ENCODE results near the gene PCDHGA12.
"Not testable (repeated sequence)": the region's sequence is repeated elsewhere in the genome, so short reads cannot be mapped to it uniquely, and the experiment has no call there.

Gene PCDHGA12

DNA sequence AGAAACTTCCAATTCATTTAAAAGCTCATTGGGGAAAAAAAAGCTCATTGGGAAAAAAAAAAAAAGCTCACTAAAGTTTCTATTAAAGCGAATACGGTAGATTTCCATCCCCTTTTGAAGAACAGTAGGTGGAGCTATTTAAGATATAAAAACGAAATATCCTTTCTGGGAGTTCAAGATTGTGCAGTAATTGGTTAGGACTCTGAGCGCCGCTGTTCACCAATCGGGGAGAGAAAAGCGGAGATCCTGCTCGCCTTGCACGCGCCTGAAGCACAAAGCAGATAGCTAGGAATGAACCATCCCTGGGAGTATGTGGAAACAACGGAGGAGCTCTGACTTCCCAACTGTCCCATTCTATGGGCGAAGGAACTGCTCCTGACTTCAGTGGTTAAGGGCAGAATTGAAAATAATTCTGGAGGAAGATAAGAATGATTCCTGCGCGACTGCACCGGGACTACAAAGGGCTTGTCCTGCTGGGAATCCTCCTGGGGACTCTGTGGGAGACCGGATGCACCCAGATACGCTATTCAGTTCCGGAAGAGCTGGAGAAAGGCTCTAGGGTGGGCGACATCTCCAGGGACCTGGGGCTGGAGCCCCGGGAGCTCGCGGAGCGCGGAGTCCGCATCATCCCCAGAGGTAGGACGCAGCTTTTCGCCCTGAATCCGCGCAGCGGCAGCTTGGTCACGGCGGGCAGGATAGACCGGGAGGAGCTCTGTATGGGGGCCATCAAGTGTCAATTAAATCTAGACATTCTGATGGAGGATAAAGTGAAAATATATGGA, at the start of gene PCDHGA12:
TSS of gene PCDHGA12 (plus strand) at position 176 of the 782 bp plus-strand sequence. CDS start at position 429, 253 bp downstream.
- DNase-seq: no peak

DNA sequence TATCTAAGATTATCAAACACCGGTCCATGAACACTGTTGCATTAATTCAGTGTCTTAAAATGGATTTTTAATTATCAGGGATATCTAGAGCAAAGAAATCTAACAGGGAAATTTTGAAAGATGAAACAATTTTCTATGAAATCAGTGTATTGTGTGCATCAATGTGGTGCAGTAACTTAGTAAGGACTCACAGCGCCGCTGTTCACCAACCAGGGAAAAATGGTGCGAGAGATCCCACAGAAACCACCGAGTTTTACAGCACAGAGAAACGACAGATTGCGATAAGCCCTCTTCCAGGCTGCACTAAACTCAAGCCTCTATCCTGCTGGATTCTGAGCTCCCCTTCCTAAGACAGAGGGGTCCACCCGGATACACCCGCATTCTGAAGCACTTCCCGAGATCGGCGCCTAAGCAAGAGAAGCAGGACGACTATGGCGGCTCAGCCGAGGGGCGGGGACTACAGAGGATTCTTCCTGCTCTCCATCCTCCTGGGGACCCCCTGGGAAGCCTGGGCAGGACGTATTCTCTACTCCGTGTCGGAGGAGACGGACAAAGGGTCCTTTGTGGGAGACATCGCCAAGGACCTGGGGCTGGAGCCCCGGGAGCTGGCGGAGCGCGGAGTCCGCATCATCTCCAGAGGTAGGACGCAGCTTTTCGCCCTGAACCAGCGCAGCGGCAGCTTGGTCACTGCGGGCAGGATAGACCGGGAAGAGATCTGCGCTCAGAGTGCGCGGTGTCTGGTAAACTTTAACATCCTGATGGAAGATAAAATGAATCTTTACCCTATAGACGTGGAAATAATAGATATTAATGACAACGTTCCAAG, 47.6 kb upstream of the PCDHGA12 start, which contains the start of gene PCDHGA7:
TSS of gene PCDHGA7 (plus strand) at position 274 of the 826 bp plus-strand sequence. CDS start at position 432, 158 bp downstream.
- peak; percentile 32 for DNase-seq

DNA sequence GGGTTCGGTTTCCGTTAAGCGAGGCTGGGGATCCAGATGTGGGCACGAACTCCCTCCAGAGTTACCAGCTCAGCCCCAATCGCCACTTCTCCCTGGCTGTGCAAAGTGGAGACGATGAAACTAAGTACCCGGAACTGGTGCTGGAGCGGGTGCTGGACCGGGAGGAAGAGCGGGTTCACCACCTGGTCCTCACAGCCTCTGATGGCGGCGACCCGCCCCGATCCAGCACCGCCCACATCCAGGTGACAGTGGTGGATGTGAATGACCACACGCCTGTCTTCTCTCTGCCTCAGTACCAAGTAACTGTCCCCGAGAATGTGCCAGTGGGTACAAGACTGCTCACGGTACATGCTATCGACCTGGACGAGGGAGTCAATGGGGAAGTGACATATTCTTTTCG, 47.0 kb upstream of the PCDHGA12 start:
- DNase-seq: peak; percentile 35

DNA sequence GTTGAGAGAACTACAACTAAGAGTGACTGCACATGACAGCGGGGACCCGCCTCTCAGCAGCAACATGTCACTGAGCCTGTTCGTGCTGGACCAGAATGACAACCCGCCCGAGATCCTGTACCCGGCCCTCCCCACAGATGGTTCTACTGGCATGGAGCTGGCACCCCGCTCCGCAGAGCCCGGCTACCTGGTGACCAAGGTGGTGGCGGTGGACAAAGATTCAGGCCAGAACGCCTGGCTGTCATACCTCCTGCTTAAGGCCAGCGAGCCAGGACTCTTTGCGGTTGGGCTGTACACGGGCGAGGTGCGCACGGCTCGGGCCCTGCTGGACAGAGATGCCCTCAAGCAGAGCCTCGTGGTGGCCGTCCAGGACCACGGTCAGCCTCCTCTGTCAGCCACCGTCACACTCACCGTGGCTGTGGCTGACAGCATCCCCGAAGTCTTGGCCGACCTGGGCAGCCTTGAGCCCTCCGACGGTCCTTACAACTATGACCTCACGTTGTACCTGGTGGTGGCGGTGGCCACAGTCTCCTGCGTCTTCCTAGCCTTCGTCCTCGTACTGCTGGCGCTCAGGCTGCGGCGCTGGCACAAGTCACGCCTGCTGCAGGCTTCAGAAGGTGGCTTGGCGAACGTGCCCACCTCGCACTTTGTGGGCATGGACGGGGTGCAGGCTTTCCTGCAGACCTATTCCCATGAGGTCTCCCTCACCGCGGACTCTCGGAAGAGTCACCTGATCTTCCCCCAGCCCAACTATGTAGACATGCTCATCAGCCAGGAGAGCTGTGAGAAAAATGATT, 45.6 kb upstream of the PCDHGA12 start:
- no peak for DNase-seq

DNA sequence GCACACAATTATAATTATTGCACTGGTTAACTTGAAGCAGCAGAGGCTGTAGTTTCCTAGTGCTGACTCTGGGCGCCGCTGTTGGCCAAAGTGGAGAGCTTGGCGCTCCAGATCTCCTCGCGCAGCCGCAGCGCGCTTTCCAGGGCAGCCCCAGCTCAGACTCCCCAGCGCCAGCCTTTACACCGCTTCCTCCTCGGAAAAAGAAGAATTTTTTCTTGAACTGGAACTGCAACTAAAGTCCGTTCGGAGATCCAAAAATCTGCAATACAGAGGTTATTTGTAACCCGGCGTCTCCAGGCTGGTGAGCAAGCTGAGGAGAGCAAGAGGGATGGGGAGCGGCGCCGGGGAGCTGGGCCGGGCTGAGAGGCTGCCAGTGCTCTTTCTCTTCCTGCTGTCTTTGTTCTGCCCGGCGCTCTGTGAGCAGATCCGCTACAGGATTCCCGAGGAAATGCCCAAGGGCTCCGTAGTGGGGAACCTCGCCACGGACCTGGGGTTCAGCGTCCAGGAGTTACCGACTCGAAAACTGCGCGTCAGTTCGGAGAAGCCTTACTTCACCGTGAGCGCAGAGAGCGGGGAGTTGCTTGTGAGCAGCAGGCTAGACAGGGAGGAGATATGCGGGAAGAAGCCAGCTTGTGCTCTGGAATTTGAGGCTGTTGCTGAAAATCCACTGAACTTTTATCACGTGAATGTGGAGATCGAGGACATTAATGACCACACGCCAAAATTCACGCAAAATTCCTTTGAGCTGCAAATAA, 42.6 kb upstream of the PCDHGA12 start, which contains the start of gene PCDHGB4:
TSS of gene PCDHGB4 (plus strand) at position 142 of the 755 bp plus-strand sequence. CDS start at position 329, 187 bp downstream.
- not testable (repeated sequence) for DNase-seq

DNA sequence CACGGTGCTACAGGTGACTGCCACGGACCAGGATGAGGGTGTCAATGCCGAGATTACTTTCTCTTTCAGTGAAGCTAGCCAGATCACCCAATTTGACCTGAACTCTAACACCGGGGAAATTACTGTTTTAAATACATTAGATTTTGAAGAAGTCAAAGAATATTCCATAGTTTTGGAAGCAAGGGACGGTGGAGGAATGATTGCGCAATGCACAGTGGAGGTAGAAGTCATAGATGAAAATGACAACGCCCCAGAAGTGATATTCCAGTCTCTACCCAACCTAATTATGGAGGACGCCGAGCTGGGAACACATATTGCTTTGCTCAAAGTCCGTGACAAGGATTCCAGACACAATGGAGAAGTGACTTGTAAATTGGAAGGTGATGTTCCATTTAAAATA, 41.6 kb upstream of the PCDHGA12 start:
- no peak for DNase-seq

DNA sequence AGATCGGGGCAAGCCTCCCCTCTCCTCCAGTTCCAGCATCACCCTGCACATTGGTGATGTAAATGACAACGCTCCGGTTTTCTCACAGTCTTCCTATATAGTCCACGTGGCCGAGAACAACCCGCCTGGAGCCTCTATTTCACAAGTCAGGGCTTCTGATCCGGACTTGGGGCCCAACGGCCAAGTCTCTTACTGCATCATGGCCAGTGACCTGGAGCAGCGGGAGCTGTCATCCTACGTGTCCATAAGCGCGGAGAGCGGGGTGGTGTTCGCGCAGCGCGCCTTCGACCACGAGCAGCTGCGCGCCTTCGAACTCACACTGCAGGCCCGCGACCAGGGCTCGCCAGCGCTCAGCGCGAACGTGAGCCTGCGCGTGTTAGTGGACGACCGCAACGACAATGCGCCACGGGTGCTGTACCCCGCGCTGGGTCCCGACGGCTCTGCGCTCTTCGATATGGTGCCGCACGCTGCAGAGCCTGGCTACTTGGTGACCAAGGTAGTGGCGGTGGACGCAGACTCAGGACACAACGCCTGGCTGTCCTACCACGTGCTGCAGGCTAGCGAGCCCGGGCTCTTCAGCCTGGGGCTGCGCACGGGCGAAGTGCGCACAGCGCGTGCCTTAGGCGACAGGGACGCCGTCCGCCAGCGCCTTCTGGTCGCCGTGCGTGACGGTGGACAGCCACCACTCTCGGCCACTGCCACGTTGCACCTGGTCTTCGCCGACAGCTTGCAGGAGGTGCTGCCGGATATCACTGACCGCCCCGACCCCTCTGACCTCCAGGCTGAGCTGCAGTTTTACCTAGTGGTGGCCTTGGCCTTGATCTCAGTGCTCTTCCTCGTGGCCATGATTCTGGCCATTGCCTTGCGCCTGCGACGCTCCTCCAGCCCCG, 40.9 kb upstream of the PCDHGA12 start:
- no peak for DNase-seq

DNA sequence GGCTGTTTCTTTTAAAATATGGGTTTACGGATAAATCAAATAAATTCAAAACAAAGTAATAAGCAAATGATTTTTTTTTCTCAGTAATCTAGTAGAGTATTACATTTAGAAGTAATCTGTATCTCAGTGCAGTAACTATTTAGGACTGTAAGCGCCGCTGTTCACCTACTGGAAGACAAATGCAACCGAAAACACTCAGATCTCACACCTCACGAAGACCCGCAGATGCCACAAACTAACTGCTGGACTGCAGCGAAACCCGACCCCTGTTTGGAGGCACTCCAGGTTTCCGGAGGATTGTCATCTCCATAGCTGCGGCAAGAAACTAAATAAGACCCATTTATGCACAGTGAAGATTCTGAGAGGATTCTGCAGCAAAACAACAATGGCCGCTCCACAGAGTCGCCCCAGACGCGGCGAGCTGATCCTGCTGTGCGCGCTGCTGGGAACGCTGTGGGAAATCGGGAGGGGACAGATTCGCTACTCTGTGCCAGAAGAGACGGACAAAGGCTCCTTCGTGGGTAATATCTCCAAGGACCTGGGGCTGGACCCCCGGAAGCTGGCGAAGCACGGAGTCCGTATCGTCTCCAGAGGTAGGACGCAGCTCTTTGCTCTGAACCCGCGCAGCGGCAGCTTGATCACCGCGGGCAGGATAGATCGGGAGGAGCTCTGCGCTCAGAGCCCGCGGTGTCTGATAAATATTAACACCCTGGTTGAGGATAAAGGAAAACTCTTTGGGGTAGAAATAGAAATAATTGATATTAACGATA, 37.7 kb upstream of the PCDHGA12 start, which contains the start of gene PCDHGA8:
TSS of gene PCDHGA8 (plus strand) at position 205 of the 770 bp plus-strand sequence. CDS start at position 386, 181 bp downstream.
- DNase-seq: no peak

DNA sequence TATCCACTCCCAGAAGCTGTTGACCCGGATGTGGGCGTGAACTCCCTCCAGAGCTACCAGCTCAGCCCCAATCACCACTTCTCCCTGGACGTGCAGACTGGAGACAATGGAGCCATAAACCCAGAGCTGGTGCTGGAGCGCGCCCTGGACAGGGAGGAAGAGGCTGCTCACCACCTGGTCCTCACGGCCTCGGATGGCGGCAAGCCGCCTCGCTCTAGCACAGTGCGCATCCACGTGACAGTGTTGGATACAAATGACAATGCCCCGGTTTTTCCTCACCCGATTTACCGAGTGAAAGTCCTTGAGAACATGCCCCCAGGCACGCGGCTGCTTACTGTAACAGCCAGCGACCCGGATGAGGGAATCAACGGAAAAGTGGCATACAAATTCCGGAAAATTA, 37.0 kb upstream of the PCDHGA12 start:
- DNase-seq: no peak

DNA sequence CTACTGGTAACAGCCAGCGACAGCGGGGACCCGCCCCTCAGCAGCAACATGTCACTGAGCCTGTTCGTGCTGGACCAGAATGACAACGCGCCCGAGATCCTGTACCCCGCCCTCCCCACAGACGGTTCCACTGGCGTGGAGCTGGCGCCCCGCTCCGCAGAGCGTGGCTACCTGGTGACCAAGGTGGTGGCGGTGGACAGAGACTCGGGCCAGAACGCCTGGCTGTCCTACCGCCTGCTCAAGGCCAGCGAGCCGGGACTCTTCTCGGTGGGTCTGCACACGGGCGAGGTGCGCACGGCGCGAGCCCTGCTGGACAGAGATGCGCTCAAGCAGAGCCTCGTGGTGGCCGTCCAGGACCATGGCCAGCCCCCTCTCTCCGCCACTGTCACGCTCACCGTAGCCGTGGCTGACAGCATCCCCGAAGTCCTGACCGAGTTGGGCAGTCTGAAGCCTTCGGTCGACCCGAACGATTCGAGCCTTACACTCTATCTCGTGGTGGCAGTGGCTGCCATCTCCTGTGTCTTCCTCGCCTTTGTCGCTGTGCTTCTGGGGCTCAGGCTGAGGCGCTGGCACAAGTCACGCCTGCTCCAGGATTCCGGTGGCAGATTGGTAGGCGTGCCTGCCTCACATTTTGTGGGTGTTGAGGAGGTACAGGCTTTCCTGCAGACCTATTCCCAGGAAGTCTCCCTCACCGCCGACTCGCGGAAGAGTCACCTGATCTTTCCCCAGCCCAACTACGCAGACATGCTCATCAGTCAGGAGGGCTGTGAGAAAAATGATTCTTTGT, 35.7 kb upstream of the PCDHGA12 start:
- DNase-seq: not testable (repeated sequence)

DNA sequence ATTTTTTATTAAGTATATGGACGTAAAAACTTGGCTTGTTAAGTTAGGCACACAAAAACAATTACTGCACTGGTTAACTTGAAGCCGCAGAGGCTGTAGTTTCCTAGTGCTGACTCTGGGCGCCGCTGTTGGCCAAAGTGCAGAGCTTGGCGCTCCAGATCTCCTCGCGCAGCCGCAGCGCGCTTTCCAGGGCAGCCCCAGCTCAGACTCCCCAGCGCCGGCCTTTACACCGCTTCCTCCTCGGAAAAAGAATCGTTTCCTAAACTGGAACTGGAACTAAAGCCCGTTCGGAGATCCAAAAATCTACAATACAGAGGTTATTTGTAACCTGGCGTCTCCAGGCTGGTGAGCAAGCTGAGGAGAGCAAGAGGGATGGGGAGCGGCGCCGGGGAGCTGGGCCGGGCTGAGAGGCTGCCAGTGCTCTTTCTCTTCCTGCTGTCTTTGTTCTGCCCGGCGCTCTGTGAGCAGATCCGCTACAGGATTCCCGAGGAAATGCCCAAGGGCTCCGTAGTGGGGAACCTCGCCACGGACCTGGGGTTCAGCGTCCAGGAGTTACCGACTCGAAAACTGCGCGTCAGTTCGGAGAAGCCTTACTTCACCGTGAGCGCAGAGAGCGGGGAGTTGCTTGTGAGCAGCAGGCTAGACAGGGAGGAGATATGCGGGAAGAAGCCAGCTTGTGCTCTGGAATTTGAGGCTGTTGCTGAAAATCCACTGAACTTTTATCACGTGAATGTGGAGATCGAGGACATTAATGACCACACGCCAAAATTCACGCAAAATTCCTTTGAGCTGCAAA, 32.4 kb upstream of the PCDHGA12 start, which contains the start of gene PCDHGB5:
TSS of gene PCDHGB5 (plus strand) at position 192 of the 796 bp plus-strand sequence. CDS start at position 373, 181 bp downstream.
- DNase-seq: not testable (repeated sequence)

DNA sequence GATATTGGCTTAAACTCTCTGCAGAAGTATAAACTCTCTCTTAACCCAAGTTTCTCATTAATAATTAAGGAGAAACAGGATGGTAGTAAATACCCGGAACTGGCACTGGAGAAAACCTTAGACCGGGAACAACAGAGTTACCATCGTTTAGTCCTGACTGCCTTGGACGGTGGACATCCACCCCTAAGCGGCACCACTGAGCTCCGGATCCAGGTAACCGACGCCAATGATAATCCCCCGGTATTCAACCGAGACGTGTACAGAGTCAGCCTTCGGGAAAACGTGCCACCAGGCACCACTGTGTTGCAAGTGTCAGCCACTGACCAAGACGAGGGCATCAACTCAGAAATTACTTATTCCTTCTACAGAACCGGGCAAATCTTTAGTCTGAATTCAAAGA, 31.7 kb upstream of the PCDHGA12 start:
- DNase-seq: no peak

DNA sequence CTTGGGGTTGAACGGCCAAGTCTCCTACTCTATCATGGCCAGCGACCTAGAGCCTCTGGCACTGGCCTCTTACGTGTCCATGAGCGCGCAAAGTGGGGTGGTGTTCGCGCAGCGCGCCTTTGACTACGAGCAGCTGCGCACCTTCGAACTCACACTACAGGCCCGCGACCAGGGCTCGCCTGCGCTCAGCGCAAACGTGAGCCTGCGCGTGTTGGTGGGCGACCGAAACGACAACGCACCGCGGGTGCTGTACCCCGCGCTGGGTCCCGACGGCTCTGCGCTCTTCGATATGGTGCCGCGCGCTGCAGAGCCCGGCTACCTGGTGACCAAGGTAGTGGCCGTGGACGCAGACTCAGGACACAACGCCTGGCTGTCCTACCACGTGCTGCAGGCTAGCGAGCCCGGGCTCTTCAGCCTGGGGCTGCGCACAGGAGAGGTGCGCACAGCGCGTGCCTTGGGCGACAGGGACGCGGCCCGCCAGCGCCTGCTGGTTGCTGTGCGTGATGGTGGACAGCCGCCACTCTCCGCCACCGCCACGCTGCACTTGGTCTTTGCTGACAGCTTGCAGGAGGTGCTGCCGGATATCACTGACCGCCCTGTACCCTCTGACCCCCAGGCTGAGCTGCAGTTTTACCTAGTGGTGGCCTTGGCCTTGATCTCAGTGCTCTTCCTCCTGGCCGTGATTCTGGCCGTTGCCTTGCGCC, 30.6 kb upstream of the PCDHGA12 start:
- no peak for DNase-seq

DNA sequence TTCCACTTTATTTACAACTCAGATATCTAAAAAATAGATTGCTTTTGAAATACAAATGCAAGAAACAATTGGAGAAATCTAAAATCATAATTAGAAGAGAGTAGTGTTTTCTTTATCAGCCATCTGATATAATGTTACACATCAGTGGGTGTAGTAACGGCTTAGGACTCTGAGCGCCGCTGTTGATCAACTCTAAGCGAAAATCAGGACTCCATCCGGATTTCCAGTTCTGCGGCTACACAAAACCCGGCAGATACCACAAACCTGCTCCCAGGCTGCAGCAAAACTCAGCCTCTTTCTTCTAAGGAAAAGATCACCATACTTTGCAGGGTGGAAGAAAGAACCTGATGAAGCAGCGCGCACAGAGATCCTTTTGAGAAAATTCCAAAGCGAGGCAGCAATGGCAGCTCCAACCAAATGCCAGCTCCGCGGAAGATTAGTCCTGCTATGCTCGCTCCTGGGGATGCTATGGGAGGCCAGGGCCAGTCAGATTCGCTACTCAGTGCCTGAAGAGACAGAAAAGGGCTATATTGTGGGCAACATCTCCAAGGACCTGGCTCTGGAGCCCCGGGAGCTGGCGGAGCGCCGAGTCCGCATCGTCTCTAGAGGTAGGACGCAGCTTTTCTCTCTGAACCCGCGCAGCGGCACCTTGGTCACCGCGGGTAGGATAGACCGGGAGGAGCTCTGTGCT, 27.6 kb upstream of the PCDHGA12 start, which contains the start of gene PCDHGA9:
TSS of gene PCDHGA9 (plus strand) at position 226 of the 691 bp plus-strand sequence. CDS start at position 401, 175 bp downstream.
- DNase-seq: no peak

DNA sequence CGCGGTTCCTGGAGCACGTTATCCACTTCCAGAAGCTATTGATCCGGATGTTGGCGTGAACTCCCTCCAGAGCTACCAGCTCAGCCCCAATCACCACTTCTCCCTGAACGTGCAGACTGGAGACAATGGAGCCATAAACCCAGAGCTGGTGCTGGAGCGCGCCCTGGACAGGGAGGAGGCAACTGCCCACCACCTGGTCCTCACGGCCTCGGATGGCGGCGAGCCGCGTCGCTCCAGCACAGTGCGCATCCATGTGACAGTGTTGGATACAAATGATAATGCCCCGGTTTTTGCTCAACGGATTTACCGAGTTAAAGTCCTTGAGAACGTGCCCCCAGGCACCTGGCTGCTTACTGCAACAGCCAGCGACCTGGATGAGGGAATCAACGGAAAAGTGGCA, 26.9 kb upstream of the PCDHGA12 start:
- no peak for DNase-seq

DNA sequence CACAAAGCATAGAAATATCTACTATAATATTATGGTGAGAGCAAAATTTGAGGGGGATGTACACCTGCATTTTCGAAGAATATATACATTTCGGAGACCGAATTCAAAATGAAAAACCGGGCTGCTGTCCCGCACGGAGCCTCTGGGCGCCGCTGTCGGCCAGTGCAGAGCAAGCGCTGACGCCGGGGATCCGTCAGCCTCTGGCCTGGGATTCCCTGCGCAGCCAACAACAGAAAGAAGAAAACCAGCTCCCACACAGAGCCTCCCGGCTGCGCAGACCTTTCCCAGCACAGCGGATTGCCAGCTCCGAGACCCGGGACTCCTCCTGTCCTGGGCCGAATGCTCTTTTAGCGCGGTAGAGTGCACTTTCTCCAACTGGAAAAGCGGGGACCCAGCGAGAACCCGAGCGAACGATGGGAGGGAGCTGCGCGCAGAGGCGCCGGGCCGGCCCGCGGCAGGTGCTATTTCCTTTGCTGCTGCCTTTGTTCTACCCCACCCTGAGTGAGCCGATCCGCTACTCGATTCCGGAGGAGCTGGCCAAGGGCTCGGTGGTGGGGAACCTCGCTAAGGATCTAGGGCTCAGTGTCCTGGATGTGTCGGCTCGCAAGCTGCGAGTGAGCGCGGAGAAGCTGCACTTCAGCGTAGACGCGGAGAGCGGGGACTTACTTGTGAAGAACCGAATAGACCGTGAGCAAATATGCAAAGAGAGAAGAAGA, 22.4 kb upstream of the PCDHGA12 start, which contains the start of gene PCDHGB6:
TSS of gene PCDHGB6 (plus strand) at position 232 of the 716 bp plus-strand sequence. CDS start at position 414, 182 bp downstream.
- peak; percentile 76 for DNase-seq

All from activated CD8-positive, alpha-beta memory T cell treated with anti-CD3 and anti-CD28 coated beads, Interleukin-2, amount 50 U/mL, for 48 hours (primary cell).